Measurements from ENCODE around the gene HBB.

Gene HBB

DNA sequence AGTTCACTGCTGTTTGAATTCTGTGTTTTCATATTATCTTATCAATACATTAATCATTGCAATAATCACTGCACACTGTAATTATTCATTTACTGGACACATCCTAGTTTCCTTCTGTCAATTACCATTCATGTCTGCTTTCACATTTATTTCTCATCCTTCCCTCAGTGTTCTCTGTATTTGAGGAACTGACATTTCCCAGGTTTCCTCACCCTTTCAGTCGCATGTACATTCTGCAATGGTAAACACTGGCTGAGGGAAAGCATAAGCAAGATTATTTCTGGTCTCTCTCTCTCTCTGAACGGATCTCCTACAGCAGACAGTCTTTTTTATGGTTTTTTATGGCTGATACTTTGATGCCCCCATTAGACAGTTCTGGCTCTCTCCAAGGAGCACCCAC lies 11.6 kb upstream of the HBB start:
- TF ChIP-seq REST (IDR thresholded peaks at IDR 0.05; ENCODE audit: insufficient replicate concordance, low read depth) = no peak
- no peak for TF ChIP-seq POLR2AphosphoS5 (IDR thresholded peaks at IDR 0.05; ENCODE audit: low read depth)
- TF ChIP-seq SPI1 (IDR thresholded peaks at IDR 0.05; ENCODE audit: borderline replicate concordance, low read depth) = no peak
- TF ChIP-seq GABPA (IDR thresholded peaks at IDR 0.05; ENCODE audit: low read depth) = no peak
- no peak for TF ChIP-seq CTCF (IDR thresholded peaks at IDR 0.05; ENCODE audit: insufficient read depth, low read length)
- Histone ChIP-seq H3K27me3 (ENCODE audit: insufficient read depth, poor library complexity, severe bottlenecking) (no peaks in the 10 kb centered on the region), H3K4me3 (replicated peaks; ENCODE audit: insufficient read depth, low read length) (no peak overlapping the region), H3K27ac (replicated peaks) (no peak overlapping the region)
- no peak for DNase-seq (ENCODE audit: low read depth in 1 of 2, low spot score in 1 of 2)

DNA sequence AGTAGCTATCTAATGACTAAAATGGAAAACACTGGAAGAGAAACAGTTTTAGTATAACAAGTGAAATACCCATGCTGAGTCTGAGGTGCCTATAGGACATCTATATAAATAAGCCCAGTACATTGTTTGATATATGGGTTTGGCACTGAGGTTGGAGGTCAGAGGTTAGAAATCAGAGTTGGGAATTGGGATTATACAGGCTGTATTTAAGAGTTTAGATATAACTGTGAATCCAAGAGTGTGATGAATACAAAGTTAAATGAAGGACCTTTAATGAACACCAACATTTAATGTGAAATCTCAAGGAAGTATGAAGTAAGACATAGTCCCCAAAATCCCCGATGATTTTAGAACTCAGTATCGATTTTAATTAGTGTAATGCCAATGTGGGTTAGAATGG lies 10.5 kb upstream of the HBB start:
- Histone ChIP-seq H3K27ac (replicated peaks) (no peak overlapping the region), H3K27me3 (ENCODE audit: insufficient read depth, poor library complexity, severe bottlenecking) (no peaks in the 10 kb centered on the region), H3K4me3 (replicated peaks; ENCODE audit: insufficient read depth, low read length) (no peak overlapping the region)
- DNase-seq (ENCODE audit: low read depth in 1 of 2, low spot score in 1 of 2) = no peak
- no peak for TF ChIP-seq REST (IDR thresholded peaks at IDR 0.05; ENCODE audit: insufficient replicate concordance, low read depth)
- no peak for TF ChIP-seq CTCF (IDR thresholded peaks at IDR 0.05; ENCODE audit: insufficient read depth, low read length)
- no peak for TF ChIP-seq SPI1 (IDR thresholded peaks at IDR 0.05; ENCODE audit: borderline replicate concordance, low read depth)
- TF ChIP-seq GABPA (IDR thresholded peaks at IDR 0.05; ENCODE audit: low read depth) = no peak
- no peak for TF ChIP-seq POLR2AphosphoS5 (IDR thresholded peaks at IDR 0.05; ENCODE audit: low read depth)

GRCh38 chr11:5235364-5236095 lies 8.7 kb upstream of the HBB start:
- TF ChIP-seq GABPA (IDR thresholded peaks at IDR 0.05; ENCODE audit: low read depth) = no peak
- TF ChIP-seq POLR2AphosphoS5 (IDR thresholded peaks at IDR 0.05; ENCODE audit: low read depth) = no peak
- TF ChIP-seq CTCF (IDR thresholded peaks at IDR 0.05; ENCODE audit: insufficient read depth, low read length) = no peak
- no peak for TF ChIP-seq SPI1 (IDR thresholded peaks at IDR 0.05; ENCODE audit: borderline replicate concordance, low read depth)
- TF ChIP-seq REST (IDR thresholded peaks at IDR 0.05; ENCODE audit: insufficient replicate concordance, low read depth) = no peak
- no peak overlapping the region for H3K27ac ChIP-seq (replicated peaks)
- H3K4me3 ChIP-seq (replicated peaks; ENCODE audit: insufficient read depth, low read length) = no peak overlapping the region
- no peak for DNase-seq (ENCODE audit: low read depth in 1 of 2, low spot score in 1 of 2)
- H3K27me3 ChIP-seq (ENCODE audit: insufficient read depth, poor library complexity, severe bottlenecking) = no peaks in the 10 kb centered on the region
